LNCaP clone FGC (cell line): Measurements from ENCODE around the gene EGR1.

Experiments
- DNase-seq: peaks from one replicate; pipeline ENCODE4 v3.0.0-alpha.2; 2011; ENCODE audit warnings: low read depth
- H3K4me3 ChIP-seq: 2 replicates; pipeline ENCODE4 v1.5.1; 2011; ENCODE audit warnings: mild to moderate bottlenecking, low read depth, low read length, control low read depth
- CTCF ChIP-seq: IDR thresholded peaks from 2 replicates; pipeline ENCODE4 v1.5.1; 2012; ENCODE audit warnings: mild to moderate bottlenecking; ENCODE audit not compliant: control insufficient read depth, insufficient read depth; ENCODE audit errors: extremely low read depth

EGR1 gene

GRCh38 chr5:138454121-138454520 lies 11.2 kb upstream of the EGR1 start:
- no peak for TF ChIP-seq CTCF
- no peak overlapping the region for H3K4me3 ChIP-seq
- no peak for DNase-seq

DNA sequence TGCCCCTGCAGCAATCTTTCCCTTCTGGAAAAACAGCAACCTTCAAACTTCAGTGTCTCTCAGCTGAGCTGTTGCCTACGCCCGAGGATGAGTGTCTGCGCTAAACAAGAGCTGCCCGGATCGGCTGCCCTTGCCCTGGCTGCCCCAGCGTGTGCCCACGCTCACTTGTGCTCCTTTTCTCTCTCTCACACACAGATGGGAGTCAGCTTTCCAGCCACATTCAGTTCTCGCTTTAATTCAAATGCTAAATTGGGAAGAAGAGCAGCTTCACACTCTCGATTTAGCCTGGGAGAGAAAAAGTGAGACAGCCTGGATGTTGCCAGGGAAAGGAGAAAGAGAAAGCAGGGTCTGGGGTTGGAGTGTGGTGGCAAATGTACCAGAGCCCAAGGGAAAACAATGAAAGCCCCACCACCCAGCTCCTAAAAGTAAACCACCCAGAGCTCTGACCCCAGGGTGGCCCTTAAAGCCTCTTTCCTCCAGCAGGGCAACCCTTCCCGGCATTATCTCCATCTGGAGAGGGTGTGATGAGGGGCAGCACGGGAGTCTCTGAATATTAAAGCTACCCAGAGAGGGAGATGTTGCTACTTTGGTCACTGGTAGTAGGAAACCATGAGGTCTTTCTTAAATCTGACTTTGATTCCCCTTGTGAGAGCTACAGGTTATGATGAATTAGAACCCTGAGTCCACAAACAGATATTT lies 9.9 kb upstream of the EGR1 start:
- no peak overlapping the region for H3K4me3 ChIP-seq
- DNase-seq, result no peak
- TF ChIP-seq CTCF, result no peak

DNA sequence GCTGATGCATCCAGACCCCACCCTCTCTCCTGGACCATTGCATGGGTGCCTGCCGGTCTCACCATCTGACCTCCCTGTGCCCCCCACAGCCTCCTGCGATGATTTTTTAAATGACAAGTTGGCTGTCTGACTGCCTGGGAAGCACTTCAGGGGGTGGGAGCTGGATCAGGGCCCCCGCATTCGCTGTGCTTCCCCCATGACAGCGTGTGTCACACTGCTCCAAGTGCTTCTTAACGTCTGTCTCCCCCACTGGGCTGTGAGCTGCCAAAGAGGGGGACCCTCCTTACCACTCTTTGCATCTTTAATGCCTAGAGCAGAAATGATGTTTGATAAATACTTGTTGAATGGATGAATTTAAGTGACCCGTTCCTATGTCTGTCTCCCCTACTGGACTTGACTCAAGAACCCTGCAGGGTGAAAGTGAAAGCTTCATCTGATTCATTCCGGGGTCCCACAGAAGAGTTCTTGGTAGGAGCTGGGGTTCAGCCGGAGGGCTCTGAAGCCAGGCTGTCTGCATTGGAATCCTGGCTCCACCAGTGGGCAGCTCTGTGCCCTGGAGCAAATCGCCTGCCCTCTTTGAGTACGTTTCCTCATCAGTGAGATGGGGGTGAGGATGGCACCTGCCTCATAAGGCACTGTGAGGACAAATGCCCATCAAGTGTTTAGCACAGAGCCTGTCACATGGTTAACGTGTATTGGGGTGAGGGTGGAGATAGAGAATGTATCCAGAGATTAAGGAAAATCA lies 7.6 kb upstream of the EGR1 start:
- no peak overlapping the region for H3K4me3 ChIP-seq
- TF ChIP-seq CTCF, result no peak
- DNase-seq, result no peak

- DNase-seq, result no peak
- no peak for TF ChIP-seq CTCF
- H3K4me3 ChIP-seq, result no peak overlapping the region
Measured at GRCh38 chr5:138458384-138458783, 6.9 kb upstream of the EGR1 start.

DNA sequence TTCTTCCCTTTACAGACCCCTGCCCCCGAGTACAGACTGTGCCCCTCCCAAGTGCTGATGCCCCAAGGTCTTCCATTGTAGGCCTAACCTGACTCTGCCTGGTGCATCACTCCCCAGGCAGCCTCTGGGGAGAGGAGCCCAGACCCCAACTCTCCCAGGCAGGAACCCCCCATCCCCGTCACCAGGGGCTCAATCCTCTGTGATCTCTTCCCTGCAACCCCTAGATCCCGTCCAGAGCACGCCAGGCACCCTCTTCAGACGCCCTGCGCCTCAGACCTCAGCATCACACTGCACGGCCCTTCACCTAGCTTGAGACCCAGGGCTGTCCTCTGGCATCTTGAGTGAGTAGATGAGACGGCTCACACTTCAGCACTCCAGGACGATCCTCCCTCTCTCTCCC lies 6.4 kb upstream of the EGR1 start:
- no peak for TF ChIP-seq CTCF
- H3K4me3 ChIP-seq, result no peak overlapping the region

DNA sequence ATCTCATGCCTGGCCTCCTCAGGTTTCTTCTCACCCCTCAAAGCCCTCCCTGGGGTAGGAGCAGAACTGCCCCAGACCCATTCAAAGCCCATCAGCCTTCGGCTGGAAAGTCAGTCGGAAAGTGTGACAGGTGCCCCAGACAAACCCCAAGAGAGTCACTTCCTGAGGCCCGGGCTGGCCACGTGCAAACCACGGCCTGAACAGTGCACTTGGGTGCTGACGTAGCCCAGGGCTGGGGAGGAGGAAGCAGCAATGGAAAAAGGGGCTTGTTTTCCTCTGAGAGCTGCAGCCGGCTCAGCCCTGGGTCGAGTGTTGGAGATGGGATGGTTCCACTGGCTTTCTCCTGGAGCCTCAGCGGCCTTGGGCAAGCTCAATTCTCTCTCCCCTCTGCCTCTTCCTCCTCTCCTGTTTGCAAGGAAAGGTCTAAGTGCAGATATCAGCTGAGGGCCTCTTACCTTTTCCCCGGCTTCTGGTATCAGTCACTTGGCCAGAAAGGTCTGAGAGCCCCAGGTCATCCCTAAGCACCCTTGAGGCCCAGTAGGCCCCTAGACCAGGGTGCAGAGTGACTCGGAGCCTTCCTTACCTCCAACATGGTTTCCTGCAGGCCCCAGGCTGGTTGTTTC lies 5.9 kb upstream of the EGR1 start:
- DNase-seq, result no peak
- H3K4me3 ChIP-seq, result no peak overlapping the region

More for the DNA sequence above, 6.4 kb upstream of the EGR1 start:
- DNase-seq, result no peak

More for the DNA sequence above, 5.9 kb upstream of the EGR1 start:
- TF ChIP-seq CTCF, result no peak
